NCI-H1436 (cell line): ENCODE results near the gene ACTA1.
"Not testable (repeated sequence)": the region's sequence is repeated elsewhere in the genome, so short reads cannot be mapped to it uniquely, and the experiment has no call there.

Experiments used
- DNase-seq: peaks from one replicate; lab custom pipeline; 2025; lab: John Stamatoyannopoulos, UW

Gene ACTA1

DNA sequence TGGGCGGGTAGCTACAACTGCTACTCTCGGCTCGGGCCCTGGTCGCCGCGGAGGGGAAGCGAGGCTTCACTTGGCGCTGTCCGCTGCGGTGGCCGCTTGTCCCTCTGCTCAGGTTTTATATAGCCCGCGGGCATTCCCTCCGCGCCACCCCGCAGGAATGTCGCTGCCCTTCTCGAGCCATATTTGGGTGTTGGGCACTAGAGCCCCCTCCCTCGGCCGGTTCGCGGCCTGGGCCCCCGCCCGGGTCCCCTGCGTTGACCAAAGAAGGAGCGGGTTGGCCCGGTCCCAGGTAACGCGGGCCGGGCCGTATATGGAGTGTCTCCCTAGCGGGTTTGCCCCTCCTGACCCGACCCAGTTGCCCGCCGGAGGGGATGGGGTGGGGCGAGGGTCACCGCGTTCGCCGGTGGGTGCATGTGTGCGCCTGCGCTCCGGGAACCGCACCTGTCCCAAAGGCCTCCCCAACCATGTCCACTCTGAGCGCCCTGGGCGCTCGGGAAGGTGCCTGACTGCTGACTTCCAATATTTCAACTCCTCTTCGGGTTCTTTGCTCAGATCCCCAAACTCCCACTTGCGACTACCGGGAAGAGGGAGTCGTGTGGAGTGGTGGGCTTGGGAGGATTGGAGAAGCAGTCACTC is at the start of gene ACTA1:
TSS of gene ACTA1 (minus strand) at position 90 of the 636 bp plus-strand sequence. CDS start 979 bp downstream, outside the sequence.
- no peak for DNase-seq

DNA sequence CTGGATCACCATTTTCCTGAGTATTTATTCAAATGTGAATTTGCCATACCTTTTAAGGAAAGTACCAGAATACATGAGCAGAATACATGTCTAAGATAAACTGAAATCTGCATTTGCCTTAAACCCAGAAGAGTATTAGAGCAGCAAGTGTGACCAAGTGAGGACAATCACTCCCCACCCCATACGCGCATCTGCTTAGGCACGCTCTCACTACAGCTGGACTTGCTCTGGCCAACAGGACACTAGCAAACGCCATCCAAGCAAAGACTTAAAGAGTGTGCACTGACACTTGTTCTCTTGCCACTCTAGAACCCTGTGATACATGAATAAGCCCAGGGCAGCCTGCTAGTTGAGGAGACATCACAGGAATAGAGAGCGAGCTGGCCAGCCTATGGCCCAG is 48.6 kb upstream of the ACTA1 start:
- DNase-seq: no peak

DNA sequence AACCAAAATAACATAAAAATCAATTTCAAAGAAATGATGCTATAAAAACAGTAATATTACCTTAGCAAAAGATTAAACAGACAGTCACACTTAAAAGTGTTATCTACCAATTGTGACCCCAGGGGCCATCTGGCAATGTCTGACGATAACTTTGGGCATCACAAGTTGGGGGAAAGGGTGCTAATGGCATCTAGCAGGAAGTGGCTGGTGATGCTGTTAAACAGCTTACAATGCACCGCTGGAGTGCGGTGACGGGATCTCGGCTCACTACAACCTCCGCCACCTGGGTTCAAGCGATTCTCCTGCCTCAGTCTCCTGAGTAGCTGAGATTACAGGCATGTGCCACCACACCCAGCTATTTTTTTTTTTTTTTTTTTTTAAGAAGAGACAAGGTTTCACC is 46.6 kb upstream of the ACTA1 start:
- no peak for DNase-seq

DNA sequence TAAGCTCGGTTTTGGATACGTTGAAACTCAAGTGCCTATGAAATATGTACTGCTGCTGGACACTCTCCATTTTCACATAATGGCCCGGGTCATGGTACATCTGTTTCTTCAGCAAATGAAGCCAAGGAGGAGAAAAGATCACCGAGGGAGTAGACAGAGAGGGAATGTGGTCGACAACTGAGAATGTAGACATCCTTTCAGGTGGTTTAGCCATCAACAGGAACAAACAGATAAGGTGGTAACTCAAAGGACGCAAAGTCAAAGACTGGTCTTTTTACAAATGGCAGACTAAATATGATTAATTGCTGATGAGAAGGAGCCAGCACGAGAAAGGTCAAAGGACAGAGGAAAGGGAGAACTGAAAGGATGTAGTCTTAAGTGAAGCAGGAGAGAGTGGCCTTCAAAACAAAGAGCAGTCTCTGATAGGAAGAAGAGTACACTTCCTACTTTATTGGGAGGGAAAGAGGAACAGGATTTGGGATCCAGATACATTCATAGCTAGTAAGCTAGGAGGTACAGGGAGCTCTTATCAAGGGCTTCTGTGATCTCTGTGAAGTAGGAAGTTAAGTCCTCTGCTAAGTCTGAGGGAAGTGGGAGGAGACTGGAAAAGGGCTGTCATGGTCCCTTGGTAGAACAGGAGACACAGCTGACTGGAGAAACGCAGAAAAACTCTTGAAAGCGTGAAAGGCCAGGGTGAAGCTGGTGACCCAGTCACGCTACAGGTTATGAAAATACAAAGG is 45.9 kb upstream of the ACTA1 start:
- DNase-seq: no peak

DNA sequence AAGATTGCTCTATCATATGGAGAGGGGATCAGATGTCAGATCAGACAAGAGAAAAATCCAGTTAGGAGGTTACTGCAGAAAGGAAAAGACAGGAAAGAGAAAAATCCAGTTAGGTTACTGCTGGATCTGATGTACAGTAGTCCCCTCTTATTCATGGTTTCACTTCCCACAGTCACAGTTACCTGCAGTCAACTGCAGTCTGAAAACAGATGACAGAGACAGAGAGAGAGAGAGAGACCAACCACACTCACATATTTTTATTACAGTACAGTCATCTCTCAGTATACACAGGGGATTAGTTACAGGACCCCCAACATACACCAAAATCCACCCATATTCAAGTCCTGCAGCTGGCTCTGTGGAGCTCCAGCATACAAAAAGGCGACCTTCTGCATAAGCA is 45.0 kb upstream of the ACTA1 start:
- DNase-seq: no peak

DNA sequence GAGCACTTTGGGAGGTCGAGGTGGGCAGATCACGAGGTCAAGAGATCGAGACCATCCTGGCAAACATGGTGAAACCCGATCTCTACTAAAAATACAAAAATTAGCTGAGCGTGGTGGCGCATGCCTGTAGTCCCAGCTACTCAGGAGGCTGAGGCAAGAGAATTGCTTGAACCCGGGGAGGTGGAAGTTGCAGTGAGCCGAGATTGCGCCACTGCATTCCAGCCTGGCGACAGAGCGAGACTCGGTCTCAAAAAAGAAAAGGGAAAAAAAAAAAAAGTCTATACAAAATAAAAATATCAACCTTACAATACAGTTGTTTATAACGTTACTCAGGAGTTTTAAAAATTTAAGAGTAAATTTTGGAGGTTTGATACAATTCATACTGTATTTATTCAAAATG is 42.0 kb upstream of the ACTA1 start:
- not testable (repeated sequence) for DNase-seq

DNA sequence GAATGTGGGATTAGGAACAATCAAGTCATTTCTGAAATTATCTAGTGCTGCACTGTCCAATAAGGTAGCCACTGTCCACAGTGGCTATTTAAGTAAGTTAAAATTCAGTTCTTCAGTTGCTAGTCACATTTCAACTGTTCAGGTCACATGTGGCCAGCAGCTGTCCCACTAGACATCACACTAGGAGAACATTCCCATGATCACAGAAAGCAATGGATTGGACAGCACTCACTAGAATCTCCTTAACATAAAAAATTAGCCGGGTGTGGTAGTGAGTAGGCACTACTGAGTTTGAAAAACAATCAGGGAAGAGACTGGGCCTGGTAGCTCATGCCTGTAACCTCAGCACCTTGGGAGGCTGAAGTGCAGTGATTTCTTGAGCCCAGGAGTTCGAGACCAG is 40.6 kb upstream of the ACTA1 start:
- DNase-seq: no peak

DNA sequence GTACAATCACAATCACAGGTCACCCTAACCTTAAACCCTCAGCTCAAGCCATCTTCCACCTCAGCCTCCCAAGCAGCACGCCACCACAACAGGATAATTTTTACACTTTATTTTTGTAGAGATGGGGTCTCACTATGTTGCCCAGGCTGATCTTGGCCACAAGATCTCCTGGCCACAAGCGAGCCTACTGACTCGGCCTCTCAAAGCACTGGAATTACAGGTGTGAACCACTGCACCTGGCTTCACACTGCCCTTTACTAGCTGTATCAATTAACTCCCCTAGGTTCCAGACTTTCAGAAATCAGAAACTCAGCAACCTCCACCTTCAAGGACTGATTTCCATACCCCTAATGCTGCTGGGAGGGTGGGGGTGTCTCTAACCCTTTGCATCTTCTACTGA is 37.3 kb upstream of the ACTA1 start:
- DNase-seq: no peak

DNA sequence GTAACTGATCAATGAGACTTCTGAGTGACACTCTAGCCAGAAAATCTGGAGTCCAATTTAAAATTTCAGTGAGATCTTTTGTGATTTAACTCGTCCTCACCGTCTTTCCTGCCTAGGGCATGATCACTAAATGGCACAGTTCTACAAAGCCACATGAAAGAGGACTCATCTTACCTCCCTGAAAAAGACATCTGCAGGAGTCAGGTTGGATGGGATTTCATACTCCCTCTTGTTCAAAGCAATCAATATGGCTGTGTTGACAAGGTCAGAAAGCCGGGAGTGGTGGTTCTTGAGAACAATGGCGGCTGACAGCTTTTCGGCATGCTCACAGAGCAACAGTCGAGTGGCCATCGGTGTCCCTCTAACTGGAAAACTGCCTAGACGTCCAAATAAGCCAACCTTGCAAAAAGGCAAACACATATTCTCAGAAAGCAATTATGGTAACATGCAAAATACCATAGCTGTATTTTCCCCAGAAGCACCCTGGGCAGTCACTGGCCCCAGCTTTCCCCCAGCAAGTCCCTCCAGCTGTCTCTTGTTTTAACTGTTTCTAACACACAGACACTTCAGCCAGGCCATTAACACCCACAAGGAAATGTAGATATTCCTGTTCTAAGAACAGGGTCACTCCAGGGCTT is 36.6 kb upstream of the ACTA1 start:
- no peak for DNase-seq

DNA sequence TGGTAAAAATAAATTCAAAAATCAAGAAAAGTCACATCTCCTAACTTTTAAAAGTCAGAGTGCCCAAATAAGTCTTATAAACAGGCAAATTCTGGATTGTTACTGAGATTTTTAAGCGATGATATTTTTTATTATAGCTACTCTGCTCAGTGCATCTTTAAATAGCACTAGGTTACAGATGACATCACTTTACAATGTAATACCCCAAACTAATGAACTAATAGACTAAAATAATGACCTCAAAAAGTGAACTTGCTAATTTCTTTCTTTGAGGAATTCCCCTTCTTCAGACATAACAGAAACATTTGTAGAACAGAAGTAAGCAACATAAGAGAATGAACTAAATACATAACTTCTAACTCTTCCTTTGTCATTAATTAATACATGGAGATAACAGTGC is 33.0 kb upstream of the ACTA1 start:
- DNase-seq: no peak

DNA sequence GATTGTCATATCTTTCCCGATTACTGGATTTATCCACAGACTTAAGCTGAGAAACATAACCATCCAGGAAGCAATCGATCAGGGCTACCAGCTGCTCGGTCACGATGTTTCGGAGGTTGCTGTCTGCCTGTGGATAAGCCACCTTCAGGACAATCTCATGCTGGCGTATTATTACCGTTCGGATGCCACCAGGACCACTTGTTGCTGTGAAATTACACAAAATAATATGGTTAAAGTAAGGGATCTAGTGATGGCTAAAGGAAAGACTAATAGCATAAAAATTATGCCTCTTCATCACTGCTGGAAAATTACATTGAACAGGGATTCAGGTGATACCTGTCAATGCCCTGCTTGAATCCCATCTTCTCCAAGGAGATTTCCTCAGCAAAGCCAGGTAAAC is 30.8 kb upstream of the ACTA1 start:
- no peak for DNase-seq

DNA sequence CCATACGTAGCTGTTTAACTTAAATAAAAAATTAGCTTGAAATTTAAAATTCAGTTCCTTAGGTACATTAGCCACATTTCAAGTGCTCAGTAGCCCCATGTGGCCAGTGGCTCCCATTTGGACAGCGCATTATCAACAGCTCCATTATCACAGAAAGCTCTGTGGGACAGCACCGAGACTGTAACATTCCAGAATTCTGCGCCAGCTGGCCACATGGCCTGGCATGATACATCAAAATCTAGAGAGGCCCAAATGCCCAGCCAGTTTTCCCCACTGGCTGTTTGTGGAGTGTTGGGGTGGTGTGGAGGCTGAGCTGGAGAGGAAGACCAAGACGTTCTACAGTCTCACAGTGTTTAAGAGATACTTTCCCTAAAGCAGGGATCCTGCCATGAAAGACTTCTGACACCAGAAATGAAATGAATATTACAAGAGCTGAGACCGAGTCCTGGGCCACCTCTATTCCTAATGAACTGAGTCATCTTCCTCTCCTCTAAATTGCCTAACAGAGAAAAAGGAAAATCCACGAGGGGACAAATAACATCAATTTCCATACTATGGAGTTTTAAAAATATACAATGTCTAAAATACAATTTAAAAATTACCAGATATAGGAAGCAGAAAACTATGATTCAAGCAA is 27.3 kb upstream of the ACTA1 start:
- no peak for DNase-seq

DNA sequence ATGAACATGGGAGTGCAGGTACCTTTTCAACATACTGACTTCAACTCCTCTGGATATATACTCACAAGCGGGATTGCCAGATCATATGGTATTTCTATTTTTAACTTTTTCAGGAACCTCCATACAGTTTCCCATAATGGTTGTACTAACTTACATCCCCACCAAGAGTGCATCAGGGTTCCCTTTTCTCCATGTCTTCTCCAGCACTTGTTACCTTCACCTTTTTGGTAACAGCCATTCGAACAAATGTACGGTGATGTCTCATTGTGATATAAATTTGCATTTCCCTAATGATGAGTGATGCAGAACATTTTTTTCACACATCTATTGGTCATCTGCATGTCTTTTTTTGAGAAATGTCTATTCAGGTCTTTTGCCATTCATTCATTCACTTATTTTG is 25.9 kb upstream of the ACTA1 start:
- DNase-seq: no peak

DNA sequence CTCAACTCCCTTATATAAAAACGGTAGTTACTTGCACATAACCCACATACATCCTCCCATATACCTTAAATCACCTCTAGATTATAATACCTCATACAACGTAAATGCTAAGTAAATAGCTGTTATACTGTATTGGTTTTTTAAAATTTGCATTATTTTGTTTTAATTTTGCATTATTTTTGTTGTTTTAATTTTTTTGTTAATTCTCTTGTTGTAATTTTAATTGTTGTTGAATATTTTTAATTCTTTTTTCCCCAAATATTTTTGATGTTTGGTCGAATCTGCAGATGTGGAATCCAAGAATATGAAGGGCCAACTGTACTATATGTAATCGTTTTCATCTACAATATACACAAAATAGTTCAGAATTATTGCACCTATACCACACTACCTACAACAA is 23.5 kb upstream of the ACTA1 start:
- DNase-seq: no peak

DNA sequence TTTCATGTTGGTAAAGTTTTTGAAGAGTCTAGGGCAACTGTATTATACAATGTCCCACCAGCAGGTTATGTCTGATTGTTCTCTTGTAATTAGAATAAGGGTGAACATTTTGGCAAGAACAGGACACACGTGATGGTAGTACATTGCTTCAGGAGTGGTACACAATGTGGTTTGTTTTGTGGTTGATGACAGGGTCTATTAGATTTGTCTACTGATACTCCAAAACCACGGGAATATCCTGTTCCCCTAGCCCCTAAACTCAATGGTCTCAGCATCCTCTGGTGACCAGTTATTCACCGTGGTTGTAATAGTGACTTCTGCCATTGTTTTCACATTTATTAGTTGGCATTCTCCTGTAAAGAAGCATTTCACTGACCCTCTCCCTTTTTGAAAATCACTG is 22.1 kb upstream of the ACTA1 start:
- no peak for DNase-seq

DNA sequence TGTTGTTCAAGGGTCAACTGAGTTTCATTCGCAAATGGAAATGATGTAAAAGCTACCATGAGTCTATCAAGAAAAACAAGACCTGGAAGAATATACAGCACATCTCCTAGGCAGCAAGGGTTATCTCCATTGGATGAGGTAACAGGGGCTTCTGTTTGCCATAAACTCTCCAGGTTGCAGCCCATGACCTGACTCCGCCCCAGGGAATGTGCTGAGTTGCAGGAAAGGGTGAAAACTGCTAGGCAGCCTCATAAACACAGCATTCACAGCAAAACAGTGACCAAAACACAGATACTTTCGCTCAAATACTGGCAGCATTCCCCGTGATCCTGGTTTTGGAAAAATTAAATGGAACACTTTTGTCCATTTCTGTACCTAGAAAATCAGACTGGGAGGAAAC is 20.2 kb upstream of the ACTA1 start:
- DNase-seq: no peak

DNA sequence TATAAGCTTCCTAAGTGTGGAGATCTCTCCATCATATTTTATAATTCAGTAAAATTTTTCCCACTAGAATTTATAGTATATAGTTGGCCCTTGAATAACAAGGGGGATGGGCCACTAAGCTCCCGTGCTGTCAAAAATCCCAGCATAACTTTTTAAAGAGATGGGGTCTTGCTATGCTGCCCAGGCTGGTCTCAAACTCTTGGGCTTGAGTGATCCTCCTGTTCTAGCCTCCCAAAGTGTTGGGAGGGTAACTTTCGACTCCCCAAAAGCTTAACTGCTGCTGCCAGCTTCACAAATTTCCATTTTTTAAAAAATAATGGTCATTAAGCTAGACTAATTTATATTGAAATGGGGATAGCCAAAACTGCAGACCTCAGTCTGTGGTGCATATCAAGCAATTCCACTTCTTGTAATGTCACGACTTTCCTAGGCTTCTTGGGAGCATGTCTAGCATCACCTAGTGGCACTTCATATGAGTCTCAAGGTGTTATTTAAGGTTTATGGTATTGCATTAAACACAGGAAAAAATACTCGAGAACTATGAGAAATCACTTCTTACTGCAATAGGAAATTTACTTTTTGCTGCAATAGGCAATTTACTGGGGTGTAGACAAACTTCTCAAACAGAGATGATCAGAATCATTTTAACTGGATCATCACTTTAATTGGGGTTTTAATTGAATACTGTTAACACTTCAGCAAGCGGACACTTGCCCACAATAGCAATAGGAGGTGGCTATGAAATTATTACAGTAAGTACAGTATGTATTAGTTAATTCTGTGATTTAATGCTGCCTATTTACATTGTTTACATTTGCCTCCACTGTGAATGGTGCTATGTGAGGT is 19.3 kb upstream of the ACTA1 start:
- DNase-seq: peak; percentile 10

DNA sequence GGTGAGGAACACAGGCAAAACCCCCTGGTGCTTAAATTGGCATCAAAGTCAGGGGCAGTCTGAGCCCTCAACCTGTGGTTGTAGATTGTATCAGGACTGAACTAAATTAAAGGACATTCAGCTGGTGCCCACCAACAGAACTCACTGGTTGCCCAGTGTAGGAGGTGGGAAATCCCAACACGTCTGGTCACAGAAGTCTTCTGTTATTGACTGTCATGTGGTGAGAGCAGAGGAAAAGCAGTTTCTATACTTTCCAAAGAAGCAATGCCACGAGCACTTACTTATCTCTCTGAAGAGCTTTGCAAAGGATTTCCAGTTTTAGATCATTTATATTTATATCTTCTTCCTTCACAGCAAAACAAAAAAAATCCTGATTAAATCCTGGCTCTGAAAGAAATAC is 15.0 kb upstream of the ACTA1 start:
- DNase-seq: no peak

DNA sequence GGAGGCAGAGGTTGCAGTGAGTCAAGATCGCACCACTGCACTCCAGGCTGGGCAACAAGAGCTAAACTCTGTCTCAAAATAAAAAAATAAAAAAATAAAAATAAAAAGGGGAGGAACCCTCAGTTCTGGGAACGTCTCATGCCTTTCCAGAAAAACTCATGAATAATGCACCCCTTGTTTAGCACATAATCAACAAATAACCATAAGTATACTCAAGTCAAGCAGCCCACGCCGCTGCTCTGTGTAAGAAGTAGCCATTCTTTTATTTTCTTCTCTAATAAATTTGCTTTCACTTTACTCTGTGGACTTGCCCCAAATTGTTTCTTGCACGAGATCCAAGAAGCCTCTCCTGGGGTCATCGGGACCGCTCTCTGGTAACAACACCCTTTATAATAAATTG is 14.5 kb upstream of the ACTA1 start:
- DNase-seq: no peak

DNA sequence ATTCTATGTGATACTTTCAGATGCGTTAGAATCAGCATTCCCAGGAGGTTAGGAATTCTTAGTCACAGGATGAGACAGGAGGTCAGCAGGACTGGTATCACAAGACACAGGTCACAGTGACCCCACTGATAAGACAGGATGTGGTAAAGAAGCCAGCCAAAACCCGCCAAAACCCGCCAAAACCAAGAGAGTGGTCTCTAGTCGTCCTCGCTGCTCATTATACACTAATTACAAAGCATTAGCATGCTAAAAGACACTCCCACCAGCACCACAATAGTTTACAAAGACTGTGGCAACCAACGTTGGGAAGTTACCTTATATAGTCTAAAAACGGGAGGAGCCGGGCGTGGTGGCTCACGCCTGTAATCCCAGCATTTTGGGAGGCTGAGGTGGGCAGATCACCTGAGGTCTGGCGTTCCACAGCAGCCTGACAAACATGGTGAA is 13.9 kb upstream of the ACTA1 start:
- DNase-seq: no peak

DNA sequence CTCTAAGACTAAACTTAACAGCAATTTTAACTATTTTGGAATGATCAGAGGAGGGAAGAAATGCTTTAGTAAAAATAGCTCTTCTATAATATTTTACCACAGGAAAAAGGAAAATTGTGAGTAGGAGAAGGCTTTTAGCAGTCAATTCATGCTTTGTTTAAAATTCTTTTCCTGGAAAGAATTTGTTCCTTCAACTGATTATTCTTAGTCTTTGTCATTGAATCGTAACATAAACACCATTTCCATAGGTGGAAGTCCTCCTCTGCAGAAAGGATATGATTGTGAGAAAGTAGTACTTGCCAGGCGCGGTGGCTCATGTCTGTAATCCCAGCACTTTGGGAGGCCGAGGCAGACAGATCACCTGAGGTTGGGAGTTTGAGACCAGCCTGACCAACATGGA is 11.9 kb upstream of the ACTA1 start:
- DNase-seq: no peak
